ENCODE measurements around the gene MGAT4A.

The MGAT4A gene

GRCh38 chr2:98708396-98709186, 22.3 kb downstream of the MGAT4A start:
- H3K36me3 Mint-ChIP-seq (ENCODE audit: low read depth), result peaks cover 18% of the 10 kb centered on the region
- no peak overlapping the region for H3K4me3 Mint-ChIP-seq

GRCh38 chr2:98706591-98706990, 24.3 kb downstream of the MGAT4A start:
- H3K9me3 Mint-ChIP-seq, result no peaks in the 10 kb centered on the region
- H3K4me1 Mint-ChIP-seq (ENCODE audit: low read depth), result peaks cover 54% of the 10 kb centered on the region
- H3K36me3 Mint-ChIP-seq (ENCODE audit: low read depth), result peaks cover 19% of the 10 kb centered on the region
- H3K4me3 Mint-ChIP-seq, result no peak overlapping the region
- no peaks in the 10 kb centered on the region for H3K27me3 Mint-ChIP-seq (ENCODE audit: low read depth)
- no peak overlapping the region for H3K27ac Mint-ChIP-seq

More at GRCh38 chr2:98708396-98709186, 22.3 kb downstream of the MGAT4A start:
- Mint-ChIP-seq H3K9me3 (no peaks in the 10 kb centered on the region), H3K27me3 (ENCODE audit: low read depth) (no peaks in the 10 kb centered on the region), H3K27ac (no peak overlapping the region), H3K4me1 (ENCODE audit: low read depth) (peaks cover 49% of the 10 kb centered on the region)

- no peaks in the 10 kb centered on the region for H3K9me3 Mint-ChIP-seq
- peak overlapping the region; percentile 59 for H3K27ac Mint-ChIP-seq
- peaks cover 46% of the 10 kb centered on the region for H3K4me1 Mint-ChIP-seq (ENCODE audit: low read depth)
- H3K27me3 Mint-ChIP-seq (ENCODE audit: low read depth), result no peaks in the 10 kb centered on the region
- peaks cover 16% of the 10 kb centered on the region for H3K36me3 Mint-ChIP-seq (ENCODE audit: low read depth)
- H3K4me3 Mint-ChIP-seq, result no peak overlapping the region
These were observed 25.7 kb downstream of the MGAT4A start for GRCh38 chr2:98705333-98705617.

- Mint-ChIP-seq H3K4me1 (ENCODE audit: low read depth) (peaks cover 43% of the 10 kb centered on the region), H3K9me3 (no peaks in the 10 kb centered on the region), H3K4me3 (no peak overlapping the region), H3K27me3 (ENCODE audit: low read depth) (no peaks in the 10 kb centered on the region), H3K27ac (peak overlapping the region; percentile 59), H3K36me3 (ENCODE audit: low read depth) (peaks cover 13% of the 10 kb centered on the region)
These were observed 26.2 kb downstream of the MGAT4A start for GRCh38 chr2:98704499-98705332.

GRCh38 chr2:98703738-98704137, 27.2 kb downstream of the MGAT4A start:
- Mint-ChIP-seq H3K27ac (peak overlapping the region; percentile 13), H3K4me3 (peak overlapping the region; percentile 1), H3K9me3 (no peaks in the 10 kb centered on the region), H3K36me3 (ENCODE audit: low read depth) (peaks cover 9% of the 10 kb centered on the region), H3K4me1 (ENCODE audit: low read depth) (peaks cover 41% of the 10 kb centered on the region), H3K27me3 (ENCODE audit: low read depth) (no peaks in the 10 kb centered on the region)

- H3K27me3 Mint-ChIP-seq (ENCODE audit: low read depth), result no peaks in the 10 kb centered on the region
- H3K4me1 Mint-ChIP-seq (ENCODE audit: low read depth), result peaks cover 42% of the 10 kb centered on the region
- H3K27ac Mint-ChIP-seq, result peak overlapping the region; percentile 4
- H3K9me3 Mint-ChIP-seq, result no peaks in the 10 kb centered on the region
- H3K4me3 Mint-ChIP-seq, result peak overlapping the region; percentile 3
- H3K36me3 Mint-ChIP-seq (ENCODE audit: low read depth), result peaks cover 12% of the 10 kb centered on the region
These were observed 27.9 kb downstream of the MGAT4A start for GRCh38 chr2:98702858-98703620.

- H3K9me3 Mint-ChIP-seq, result no peaks in the 10 kb centered on the region
- peaks cover 13% of the 10 kb centered on the region for H3K36me3 Mint-ChIP-seq (ENCODE audit: low read depth)
- no peak overlapping the region for H3K4me3 Mint-ChIP-seq
- peaks cover 39% of the 10 kb centered on the region for H3K4me1 Mint-ChIP-seq (ENCODE audit: low read depth)
- peak overlapping the region; percentile 37 for H3K27ac Mint-ChIP-seq
- no peaks in the 10 kb centered on the region for H3K27me3 Mint-ChIP-seq (ENCODE audit: low read depth)
These were observed 28.7 kb downstream of the MGAT4A start for GRCh38 chr2:98702127-98702802.

GRCh38 chr2:98701230-98701629, 29.7 kb downstream of the MGAT4A start:
- no peak overlapping the region for H3K4me3 Mint-ChIP-seq
- no peak overlapping the region for H3K27ac Mint-ChIP-seq
- H3K4me1 Mint-ChIP-seq (ENCODE audit: low read depth), result peaks cover 46% of the 10 kb centered on the region
- H3K27me3 Mint-ChIP-seq (ENCODE audit: low read depth), result no peaks in the 10 kb centered on the region
- no peaks in the 10 kb centered on the region for H3K9me3 Mint-ChIP-seq
- H3K36me3 Mint-ChIP-seq (ENCODE audit: low read depth), result peaks cover 17% of the 10 kb centered on the region

- peaks cover 49% of the 10 kb centered on the region for H3K4me1 Mint-ChIP-seq (ENCODE audit: low read depth)
- H3K27me3 Mint-ChIP-seq (ENCODE audit: low read depth), result no peaks in the 10 kb centered on the region
- peaks cover 22% of the 10 kb centered on the region for H3K36me3 Mint-ChIP-seq (ENCODE audit: low read depth)
- H3K27ac Mint-ChIP-seq, result no peak overlapping the region
- H3K9me3 Mint-ChIP-seq, result no peaks in the 10 kb centered on the region
- H3K4me3 Mint-ChIP-seq, result no peak overlapping the region
These were observed 32.0 kb downstream of the MGAT4A start for GRCh38 chr2:98698896-98699295.

- peaks cover 50% of the 10 kb centered on the region for H3K4me1 Mint-ChIP-seq (ENCODE audit: low read depth)
- no peaks in the 10 kb centered on the region for H3K9me3 Mint-ChIP-seq
- no peaks in the 10 kb centered on the region for H3K27me3 Mint-ChIP-seq (ENCODE audit: low read depth)
- H3K4me3 Mint-ChIP-seq, result no peak overlapping the region
- no peak overlapping the region for H3K27ac Mint-ChIP-seq
- peaks cover 25% of the 10 kb centered on the region for H3K36me3 Mint-ChIP-seq (ENCODE audit: low read depth)
These were observed 33.1 kb downstream of the MGAT4A start for GRCh38 chr2:98697651-98698337.

GRCh38 chr2:98696200-98696599, 34.7 kb downstream of the MGAT4A start:
- Mint-ChIP-seq H3K4me1 (ENCODE audit: low read depth) (peaks cover 47% of the 10 kb centered on the region), H3K9me3 (no peaks in the 10 kb centered on the region), H3K4me3 (no peak overlapping the region), H3K27ac (peak overlapping the region; percentile 72), H3K27me3 (ENCODE audit: low read depth) (no peaks in the 10 kb centered on the region), H3K36me3 (ENCODE audit: low read depth) (peaks cover 21% of the 10 kb centered on the region)

GRCh38 chr2:98695255-98695654, 35.7 kb downstream of the MGAT4A start:
- peak overlapping the region; percentile 11 for H3K27ac Mint-ChIP-seq
- H3K4me1 Mint-ChIP-seq (ENCODE audit: low read depth), result peaks cover 52% of the 10 kb centered on the region

GRCh38 chr2:98693477-98693876, 37.5 kb downstream of the MGAT4A start:
- peaks cover 50% of the 10 kb centered on the region for H3K4me1 Mint-ChIP-seq (ENCODE audit: low read depth)
- peaks cover 22% of the 10 kb centered on the region for H3K36me3 Mint-ChIP-seq (ENCODE audit: low read depth)
- H3K27ac Mint-ChIP-seq, result peak overlapping the region; percentile 74
- no peaks in the 10 kb centered on the region for H3K9me3 Mint-ChIP-seq
- no peaks in the 10 kb centered on the region for H3K27me3 Mint-ChIP-seq (ENCODE audit: low read depth)
- H3K4me3 Mint-ChIP-seq, result peak overlapping the region; percentile 52

More at GRCh38 chr2:98695255-98695654, 35.7 kb downstream of the MGAT4A start:
- no peak overlapping the region for H3K4me3 Mint-ChIP-seq
- no peaks in the 10 kb centered on the region for H3K9me3 Mint-ChIP-seq
- peaks cover 25% of the 10 kb centered on the region for H3K36me3 Mint-ChIP-seq (ENCODE audit: low read depth)
- no peaks in the 10 kb centered on the region for H3K27me3 Mint-ChIP-seq (ENCODE audit: low read depth)

Data from T-helper 1 cell treated with Interleukin-12 subunit alpha and Interleukin-12 subunit beta and Interleukin-4 antibody, amounts not matched to agents 30 μg/mL and 1 μg/mL, for 36 hours (primary cell).